DMS53 treated with DMSO at 0.1 percent for 48 hours (cell line): ENCODE results near the gene SPNS2.

Experiments used
- DNase-seq: peaks from one replicate; lab custom pipeline; 2025; ENCODE audit not compliant: unreplicated experiment; lab: John Stamatoyannopoulos, UW

SPNS2 gene

DNA sequence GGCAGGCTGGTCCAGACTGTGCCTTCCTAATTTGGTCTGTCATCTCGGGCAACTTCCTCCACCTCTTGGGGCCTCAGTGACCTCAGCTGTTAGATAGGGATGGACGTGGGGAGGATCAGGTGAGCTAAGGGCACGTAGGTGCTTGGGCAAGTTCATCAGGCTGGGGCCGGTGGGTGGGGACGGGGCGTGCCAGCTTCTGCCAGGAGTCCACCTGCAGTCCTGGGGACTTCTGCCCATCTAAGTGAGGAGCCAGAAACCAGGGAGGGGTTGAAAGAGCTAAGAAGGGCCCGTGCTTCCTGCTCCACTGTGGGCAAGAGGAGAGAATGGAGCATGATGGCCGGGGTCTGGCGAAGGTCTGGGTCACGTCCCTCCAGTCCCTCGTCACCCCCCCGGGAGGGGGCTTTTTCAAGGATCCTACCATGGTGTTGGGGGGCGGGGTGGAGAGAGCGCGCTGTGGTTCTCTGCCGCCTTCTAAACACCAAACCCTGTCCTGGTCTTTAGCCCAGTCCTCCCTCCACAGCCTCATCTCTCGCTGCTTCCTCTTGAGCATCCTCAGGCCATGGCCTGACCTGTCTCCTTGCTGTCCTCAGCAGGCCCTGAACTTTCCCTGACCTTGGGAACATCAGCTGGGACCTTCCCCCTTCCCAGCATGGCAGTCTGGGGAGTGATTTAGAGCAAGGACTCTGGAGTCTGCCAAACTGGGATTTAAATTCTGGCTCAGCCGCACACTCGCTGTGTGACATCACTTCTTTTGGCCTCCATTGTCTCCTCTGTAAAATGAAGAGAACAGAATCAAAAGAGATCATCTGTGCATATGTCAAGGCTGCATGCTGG is 21.6 kb downstream of the SPNS2 start:
- DNase-seq: no peak

- no peak for DNase-seq
Observed at GRCh38 chr17:4520894-4521600, 22.4 kb downstream of the SPNS2 start.

DNA sequence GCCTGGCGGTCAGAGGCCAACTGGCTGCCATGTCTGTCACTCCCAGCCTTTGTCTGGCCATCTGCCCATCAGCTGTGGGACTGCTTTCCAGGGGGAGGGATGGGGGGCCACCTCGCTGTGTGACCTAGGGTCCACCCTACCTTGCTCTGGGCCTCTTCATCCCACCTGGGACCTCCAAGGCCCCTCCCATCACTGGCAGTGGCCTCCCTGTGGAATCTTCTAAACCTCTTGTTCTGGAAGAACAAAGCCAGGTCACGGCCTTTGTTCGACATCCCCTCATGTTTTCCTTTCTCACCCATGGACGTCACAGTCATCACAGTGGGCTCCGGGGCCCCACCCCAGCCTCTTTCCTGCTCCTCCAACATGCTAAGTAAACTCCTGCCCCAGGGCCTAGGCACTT is 24.0 kb downstream of the SPNS2 start:
- DNase-seq: no peak

GRCh38 chr17:4523946-4524345 is 25.3 kb downstream of the SPNS2 start:
- no peak for DNase-seq

- no peak for DNase-seq
Observed at GRCh38 chr17:4525691-4526397, 27.2 kb downstream of the SPNS2 start.

DNA sequence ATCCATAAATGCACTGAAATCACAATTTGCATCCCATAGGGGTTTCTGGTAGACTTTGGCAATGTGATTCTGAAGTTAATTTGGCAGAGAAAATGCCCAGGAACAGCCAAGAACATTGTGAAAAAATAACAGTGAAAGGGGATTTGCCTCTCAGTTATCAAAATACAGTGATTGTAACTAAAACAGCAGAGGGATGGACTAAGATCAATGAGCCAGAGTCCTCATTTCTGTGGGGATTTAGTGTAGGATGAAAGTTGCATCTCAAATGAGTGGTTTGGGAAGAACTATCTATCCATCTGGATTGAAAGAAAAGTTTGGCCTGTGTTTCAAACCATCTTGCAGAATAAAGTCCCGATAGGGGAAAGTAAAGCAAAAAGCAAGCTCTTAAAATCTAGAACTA is 28.5 kb downstream of the SPNS2 start:
- DNase-seq: no peak

DNA sequence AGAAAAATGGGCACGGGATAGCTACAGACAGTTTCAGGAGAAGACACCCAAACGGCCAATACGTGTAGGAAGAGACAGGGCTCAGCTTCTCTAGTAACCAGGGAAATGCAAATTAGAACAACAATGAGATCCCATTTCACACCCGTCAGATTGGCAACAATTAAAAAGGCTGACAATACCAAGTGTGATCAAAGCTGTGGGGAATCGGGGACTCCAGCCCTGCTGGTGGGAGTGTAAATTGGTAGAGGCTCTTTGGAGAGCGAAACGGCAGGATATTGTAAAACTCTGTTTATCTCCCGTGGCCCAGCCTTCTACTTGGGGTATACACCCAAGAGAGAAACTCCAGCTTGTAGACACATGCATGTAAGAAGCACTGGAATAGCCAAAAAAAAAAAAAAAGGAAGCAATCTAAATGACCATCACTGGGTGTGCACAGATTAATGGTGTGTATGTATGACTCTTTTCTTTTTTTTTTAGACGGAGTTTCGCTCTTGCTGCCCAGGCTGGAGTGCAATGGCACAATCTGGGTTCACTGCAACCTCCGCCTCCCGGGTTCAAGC is 29.0 kb downstream of the SPNS2 start:
- DNase-seq: no peak

GRCh38 chr17:4529533-4530152 is 31.0 kb downstream of the SPNS2 start:
- DNase-seq: no peak

DNA sequence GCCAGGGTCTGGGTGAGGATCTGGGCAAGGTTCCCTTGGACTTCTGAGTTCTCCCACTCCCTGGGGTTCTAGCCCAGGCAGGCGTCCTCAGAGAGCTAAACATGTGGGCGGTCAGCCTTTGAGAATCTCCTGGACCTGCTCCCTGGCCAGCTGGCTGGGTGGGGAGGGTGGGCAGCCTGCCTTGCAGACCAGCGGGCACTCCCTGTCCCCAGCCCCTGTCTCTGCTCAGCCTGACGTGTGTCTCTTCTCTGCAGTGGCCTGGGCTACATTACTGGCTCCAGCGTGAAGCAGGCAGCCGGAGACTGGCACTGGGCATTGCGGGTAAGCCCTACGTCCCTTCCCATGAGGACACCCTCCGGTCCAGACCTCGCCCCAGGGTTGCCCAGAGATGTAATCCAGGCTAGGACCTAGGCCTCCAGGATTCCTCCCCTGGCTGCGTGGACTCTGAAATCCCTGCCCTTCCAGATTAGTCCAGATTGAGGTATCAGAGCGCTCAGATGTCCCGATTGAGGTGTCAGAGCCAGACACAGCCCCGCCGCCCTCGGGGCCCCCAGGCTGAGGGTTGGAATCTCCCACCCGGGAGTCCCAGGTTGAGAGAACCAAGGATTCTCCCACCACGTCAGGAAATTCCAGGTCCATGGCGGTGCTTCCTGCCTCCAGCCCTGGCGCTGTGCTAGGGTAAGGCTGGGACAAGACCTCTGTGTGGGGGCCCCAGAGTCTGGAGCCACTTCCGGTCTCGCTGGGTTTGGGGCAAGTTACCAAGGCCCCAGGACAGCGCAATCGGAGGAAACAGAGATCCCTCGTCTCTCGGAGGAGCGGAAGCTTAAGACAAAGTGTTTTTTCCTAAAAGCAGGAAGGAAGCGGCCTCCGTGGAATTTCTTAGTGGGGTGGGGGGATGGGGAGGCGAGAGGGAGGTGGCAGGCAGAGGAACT is 32.4 kb downstream of the SPNS2 start:
- no peak for DNase-seq

DNA sequence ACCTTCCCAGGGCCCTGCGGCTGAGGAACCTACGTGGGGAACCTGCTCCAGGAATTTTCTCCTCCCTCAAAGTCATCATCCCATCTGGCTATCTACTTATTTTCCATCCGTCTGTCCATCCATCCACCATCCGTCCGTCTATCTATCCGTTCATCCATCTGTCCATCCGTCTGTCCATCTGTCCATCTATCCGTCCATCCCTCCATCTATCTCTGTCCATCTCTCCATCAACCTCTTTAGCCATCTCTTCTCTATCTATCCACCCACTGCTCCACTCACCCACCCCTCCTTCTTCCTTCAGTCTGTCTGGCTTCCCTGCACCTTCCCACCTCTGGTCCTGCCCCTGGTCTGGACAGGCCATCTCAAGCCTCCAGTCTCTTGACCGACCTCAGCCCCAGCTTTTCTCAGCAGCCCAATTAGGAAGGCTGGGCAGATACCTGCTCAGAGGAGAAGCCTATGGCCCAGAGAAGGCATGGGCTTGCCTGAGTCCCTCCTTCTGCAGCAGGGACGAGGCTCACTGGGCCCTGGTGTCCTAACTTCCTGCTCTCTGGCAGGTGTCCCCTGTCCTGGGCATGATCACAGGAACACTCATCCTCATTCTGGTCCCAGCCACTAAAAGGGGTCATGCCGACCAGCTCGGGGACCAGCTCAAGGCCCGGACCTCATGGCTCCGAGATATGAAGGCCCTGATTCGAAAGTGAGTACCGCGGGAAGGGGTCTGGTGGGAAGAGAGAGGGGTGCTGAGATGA is 33.5 kb downstream of the SPNS2 start:
- DNase-seq: no peak

DNA sequence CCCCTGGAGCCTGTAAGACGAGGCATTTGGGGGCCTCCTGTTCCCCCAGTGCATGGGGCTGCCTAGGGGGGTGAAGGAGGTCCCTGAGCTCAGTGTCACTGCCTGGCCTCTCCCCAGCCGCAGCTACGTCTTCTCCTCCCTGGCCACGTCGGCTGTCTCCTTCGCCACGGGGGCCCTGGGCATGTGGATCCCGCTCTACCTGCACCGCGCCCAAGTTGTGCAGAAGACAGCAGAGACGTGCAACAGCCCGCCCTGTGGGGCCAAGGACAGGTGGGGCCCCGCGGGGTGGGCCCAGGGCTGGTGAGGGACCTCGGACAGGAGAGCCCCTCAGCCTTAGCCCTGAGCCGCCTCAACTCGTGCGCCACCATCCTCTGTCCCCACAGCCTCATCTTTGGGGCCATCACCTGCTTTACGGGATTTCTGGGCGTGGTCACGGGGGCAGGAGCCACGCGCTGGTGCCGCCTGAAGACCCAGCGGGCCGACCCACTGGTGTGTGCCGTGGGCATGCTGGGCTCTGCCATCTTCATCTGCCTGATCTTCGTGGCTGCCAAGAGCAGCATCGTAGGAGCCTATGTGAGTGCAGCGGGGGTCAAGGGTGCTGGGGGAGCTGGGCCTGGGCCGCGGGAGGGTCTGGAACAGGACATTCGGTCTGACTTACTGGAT is 34.3 kb downstream of the SPNS2 start:
- no peak for DNase-seq

- DNase-seq: no peak
Observed at GRCh38 chr17:4533523-4534504, 35.1 kb downstream of the SPNS2 start.

DNA sequence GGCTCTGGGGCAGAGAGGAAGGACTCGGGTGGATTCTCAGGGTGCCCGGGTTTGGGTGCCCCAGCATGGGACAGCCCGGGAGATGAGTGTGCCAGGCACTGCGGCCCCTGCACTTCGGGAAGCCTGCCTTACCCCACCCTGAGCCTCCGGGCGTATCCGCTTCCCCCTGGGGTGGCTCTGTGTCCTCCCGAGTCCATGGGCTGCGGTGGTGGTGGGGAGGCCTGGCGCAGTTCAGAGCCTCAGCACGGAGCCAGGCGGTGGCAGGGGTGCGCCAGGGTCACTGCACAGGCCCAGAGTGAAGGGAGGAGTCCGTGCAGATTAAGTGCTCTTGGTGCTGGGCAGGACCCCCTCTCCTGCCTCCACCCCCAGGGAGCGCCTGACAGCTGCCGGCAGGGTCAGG is 35.8 kb downstream of the SPNS2 start:
- DNase-seq: no peak

DNA sequence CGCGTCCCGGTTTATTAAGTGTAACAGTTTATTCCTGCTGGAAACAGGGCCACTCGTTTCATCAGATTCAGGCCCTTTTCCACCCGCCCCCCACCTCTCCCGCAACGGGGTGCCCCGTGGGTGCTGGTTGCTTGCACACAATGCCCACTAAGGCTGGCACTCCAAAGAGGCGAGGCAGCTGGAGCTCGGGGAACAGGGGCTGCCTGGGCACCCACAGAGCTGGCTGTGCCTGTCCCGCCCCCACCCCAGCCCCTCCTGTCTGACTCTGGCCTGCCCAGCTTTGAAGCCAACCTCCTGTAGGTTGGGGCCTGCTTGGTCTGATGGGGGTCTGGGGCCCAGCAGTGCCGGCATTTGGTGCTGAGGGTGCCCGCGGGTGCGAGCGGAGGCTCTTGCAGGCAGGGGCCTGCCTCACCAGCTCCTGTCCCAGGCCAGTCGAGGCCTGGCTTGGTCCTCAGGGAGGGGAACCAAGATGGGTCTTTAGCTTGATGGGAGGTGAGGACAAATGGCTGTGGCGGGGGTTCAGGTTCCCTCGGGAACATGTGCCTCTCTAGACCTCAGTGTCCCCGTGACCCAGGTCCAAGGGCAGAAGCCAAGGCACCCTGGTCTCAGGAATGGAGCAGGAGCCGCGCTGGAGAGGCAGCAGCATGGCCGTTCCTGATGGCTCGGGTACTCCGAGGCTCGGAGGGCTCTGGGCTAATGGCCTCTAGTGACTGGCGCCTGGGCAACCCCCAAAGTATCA is 36.4 kb downstream of the SPNS2 start:
- DNase-seq: no peak

DNA sequence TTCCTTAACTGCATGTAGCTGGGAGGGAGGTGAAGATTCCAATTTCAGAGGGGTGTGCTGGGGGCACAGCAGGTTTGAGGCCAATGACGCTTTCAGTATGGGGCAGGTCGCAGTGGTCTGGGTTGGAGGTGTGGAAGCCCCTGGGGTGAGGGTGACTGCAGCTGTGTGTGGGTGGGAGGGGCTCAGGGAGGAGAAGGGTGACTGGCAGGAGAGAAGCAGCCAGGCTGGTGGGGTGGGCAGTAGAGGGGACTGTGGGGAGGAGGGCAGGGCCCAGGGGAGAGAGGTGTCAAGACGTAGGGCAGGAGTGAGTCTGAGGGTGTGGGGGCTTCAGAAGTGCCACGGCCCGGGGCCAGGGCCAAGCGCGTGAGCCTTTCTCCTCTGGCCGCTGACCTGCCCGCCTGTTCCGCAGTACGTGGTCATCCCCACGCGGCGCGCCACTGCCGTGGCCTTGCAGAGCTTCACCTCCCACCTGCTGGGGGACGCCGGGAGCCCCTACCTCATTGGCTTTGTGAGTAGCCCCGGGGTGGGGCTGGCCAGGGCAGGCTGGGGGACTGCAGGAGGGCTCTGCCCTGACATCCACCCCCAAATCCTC is 37.1 kb downstream of the SPNS2 start:
- no peak for DNase-seq

- no peak for DNase-seq
Observed at GRCh38 chr17:4536259-4536741, 37.6 kb downstream of the SPNS2 start.
